Mesendoderm (in vitro differentiated cells): Measurements from ENCODE around the gene ROBO2.

ENCODE experiments used
- DNase-seq: peaks from one replicate; pipeline ENCODE4 v3.0.0; 2013
- H2AK5ac ChIP-seq: 2 replicates; pipeline ENCODE4 v1.6.1; 2013; ENCODE audit warnings: low read length, inconsistent platforms
- H2BK120ac ChIP-seq: 2 replicates; pipeline ENCODE4 v1.6.1; 2013; ENCODE audit warnings: low read depth, mild to moderate bottlenecking, low read length, moderate library complexity, mixed read lengths
- H2BK15ac ChIP-seq: replicated peaks from 2 replicates; pipeline ENCODE4 v1.6.1; 2013; ENCODE audit warnings: low read depth, mild to moderate bottlenecking, moderate library complexity
- H2BK5ac ChIP-seq: 2 replicates; pipeline ENCODE4 v1.6.1; 2013; ENCODE audit warnings: low read length, inconsistent platforms
- H3K18ac ChIP-seq: 2 replicates; pipeline ENCODE4 v1.6.1; 2013; ENCODE audit warnings: mild to moderate bottlenecking, low read length, mixed read lengths
- H3K23ac ChIP-seq: one replicate; pipeline ENCODE4 v1.6.1; 2013; ENCODE audit warnings: low read length
- H3K27ac ChIP-seq: 2 replicates; pipeline ENCODE4 v1.5.1; 2013; ENCODE audit warnings: low read depth, mild to moderate bottlenecking, inconsistent platforms, low read length, moderate library complexity
- H3K27me3 ChIP-seq: 2 replicates; pipeline ENCODE4 v1.6.1; 2013; ENCODE audit warnings: low read length, control low read depth, mild to moderate bottlenecking, inconsistent platforms; ENCODE audit not compliant: insufficient read depth, poor library complexity
- H3K36me3 ChIP-seq: 2 replicates; pipeline ENCODE4 v1.6.1; 2013; ENCODE audit warnings: low read length, inconsistent platforms; ENCODE audit not compliant: control insufficient read depth, insufficient read depth
- H3K4ac ChIP-seq: one replicate; pipeline ENCODE4 v1.6.1; 2013; ENCODE audit warnings: low read depth, mild to moderate bottlenecking, low read length, moderate library complexity
- H3K4me1 ChIP-seq: 2 replicates; pipeline ENCODE4 v1.6.1; 2013; ENCODE audit warnings: low read depth, low read length, inconsistent platforms; ENCODE audit not compliant: control insufficient read depth
- H3K4me2 ChIP-seq: 2 replicates; pipeline ENCODE4 v1.6.1; 2013; ENCODE audit warnings: low read length
- H3K4me3 ChIP-seq: 2 replicates; pipeline ENCODE4 v1.5.1; 2013; ENCODE audit warnings: mild to moderate bottlenecking, low read length
- H3K56ac ChIP-seq: one replicate; pipeline ENCODE4 v1.6.1; 2013; ENCODE audit warnings: low read length
- H3K79me1 ChIP-seq: 2 replicates; pipeline ENCODE4 v1.6.1; 2013; ENCODE audit warnings: low read length, inconsistent platforms
- H3K79me2 ChIP-seq: 2 replicates; pipeline ENCODE4 v1.6.1; 2013; ENCODE audit warnings: mild to moderate bottlenecking, low read length; ENCODE audit not compliant: control insufficient read depth, insufficient read depth
- H3K9ac ChIP-seq: 2 replicates; pipeline ENCODE4 v1.6.1; 2013; ENCODE audit warnings: low read length, inconsistent platforms
- H4K5ac ChIP-seq: one replicate; pipeline ENCODE4 v1.6.1; 2013; ENCODE audit warnings: low read length
- H4K8ac ChIP-seq: one replicate; pipeline ENCODE4 v1.6.1; 2013; ENCODE audit warnings: low read depth, mild to moderate bottlenecking, control low read depth, low read length, moderate library complexity
- WGBS: extraction: QIAGEN DNeasy Blood & Tissue Kit; methylation state at CpG from one replicate; pipeline ENCODE4 v1.1.7; 2013; ENCODE audit warnings: low lambda C conversion rate, missing lambda C conversion rate; ENCODE audit not compliant: insufficient coverage; ENCODE audit errors: extremely low coverage; 5-methylcytosine and 5-hydroxymethylcytosine counted together

Gene ROBO2

DNA sequence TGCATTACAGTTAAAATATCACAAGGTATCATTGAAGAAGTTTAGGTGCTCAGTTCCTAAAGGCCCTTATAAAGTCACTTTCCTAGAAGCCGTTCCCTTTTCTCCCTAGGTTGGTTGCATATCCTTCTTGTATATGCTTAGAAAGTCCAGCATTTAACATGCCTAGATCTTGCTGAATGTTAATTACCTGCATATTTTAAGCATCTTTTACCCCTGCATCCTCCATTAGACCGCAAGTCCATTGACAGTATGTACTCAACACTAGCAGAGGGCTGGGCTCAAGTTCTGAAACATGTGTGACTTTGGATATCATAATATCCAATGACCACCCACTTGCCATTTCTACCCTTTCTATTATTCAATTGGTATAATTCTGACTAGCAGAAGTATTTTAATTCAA is 336.6 kb downstream of the ROBO2 start:
- Histone ChIP-seq H3K4ac (no peak overlapping the region), H3K79me2 (no peaks in the 10 kb centered on the region), H2BK5ac (no peak overlapping the region), H3K27ac (no peak overlapping the region), H3K18ac (no peak overlapping the region), H4K8ac (no peak overlapping the region), H2BK15ac (no peak overlapping the region), H2BK120ac (no peak overlapping the region), H3K4me2 (no peak overlapping the region), H3K56ac (no peak overlapping the region), H3K27me3 (no peaks in the 10 kb centered on the region), H3K4me3 (no peak overlapping the region), H2AK5ac (no peak overlapping the region), H3K36me3 (no peaks in the 10 kb centered on the region), H3K9ac (no peak overlapping the region), H3K4me1 (no peaks in the 10 kb centered on the region), H3K23ac (no peak overlapping the region), H3K79me1 (no peaks in the 10 kb centered on the region), H4K5ac (no peak overlapping the region)
- no CpG with 5 or more reads among the region's 2 CpGs for WGBS
- DNase-seq: no peak

GRCh38 chr3:77377717-77378116 is 337.8 kb downstream of the ROBO2 start:
- Histone ChIP-seq H3K18ac (no peak overlapping the region), H3K27me3 (no peaks in the 10 kb centered on the region), H2BK5ac (no peak overlapping the region), H2AK5ac (no peak overlapping the region), H3K27ac (no peak overlapping the region), H3K9ac (no peak overlapping the region), H3K79me2 (no peaks in the 10 kb centered on the region), H3K4me2 (no peak overlapping the region), H4K8ac (no peak overlapping the region), H2BK120ac (no peak overlapping the region), H3K79me1 (no peaks in the 10 kb centered on the region), H3K4ac (no peak overlapping the region), H3K56ac (no peak overlapping the region), H3K36me3 (no peaks in the 10 kb centered on the region), H3K4me3 (no peak overlapping the region), H4K5ac (no peak overlapping the region), H2BK15ac (no peak overlapping the region), H3K23ac (no peak overlapping the region), H3K4me1 (no peaks in the 10 kb centered on the region)
- no CpG with 5 or more reads among the region's 1 CpG for WGBS
- no peak for DNase-seq

GRCh38 chr3:77380136-77380535 is 340.2 kb downstream of the ROBO2 start:
- Histone ChIP-seq H3K4me1 (no peaks in the 10 kb centered on the region), H2BK15ac (no peak overlapping the region), H4K5ac (no peak overlapping the region), H3K27me3 (no peaks in the 10 kb centered on the region), H3K79me1 (no peaks in the 10 kb centered on the region), H3K27ac (no peak overlapping the region), H3K18ac (no peak overlapping the region), H3K4ac (no peak overlapping the region), H3K36me3 (no peaks in the 10 kb centered on the region), H2AK5ac (no peak overlapping the region), H2BK5ac (no peak overlapping the region), H3K4me2 (no peak overlapping the region), H2BK120ac (no peak overlapping the region), H3K79me2 (no peaks in the 10 kb centered on the region), H3K9ac (no peak overlapping the region), H3K56ac (no peak overlapping the region), H4K8ac (no peak overlapping the region), H3K23ac (no peak overlapping the region), H3K4me3 (no peak overlapping the region)
- no peak for DNase-seq
- no CpG with 5 or more reads among the region's 3 CpGs for WGBS

DNA sequence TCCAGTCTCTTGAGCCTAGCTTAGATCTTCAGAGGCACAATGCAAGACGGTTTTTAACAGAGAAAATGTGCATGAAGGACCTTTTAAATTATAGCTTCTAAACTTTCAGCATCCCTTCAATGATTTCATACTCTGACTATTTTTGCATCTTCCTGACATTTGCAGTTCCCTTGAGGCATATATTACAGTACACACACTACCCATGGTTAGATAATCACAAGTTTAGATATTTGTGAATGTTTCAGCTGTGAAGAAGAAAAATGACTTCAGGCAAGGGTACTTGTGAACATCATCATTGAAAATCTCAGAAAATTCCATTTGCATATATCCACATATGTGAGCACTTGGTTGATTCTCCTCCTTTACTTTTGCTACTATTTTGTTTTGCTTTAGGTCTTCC is 341.5 kb downstream of the ROBO2 start:
- Histone ChIP-seq H2BK5ac (no peak overlapping the region), H3K18ac (no peak overlapping the region), H2BK15ac (no peak overlapping the region), H3K79me1 (no peaks in the 10 kb centered on the region), H4K8ac (no peak overlapping the region), H3K56ac (no peak overlapping the region), H3K4me1 (no peaks in the 10 kb centered on the region), H2BK120ac (no peak overlapping the region), H3K4me2 (no peak overlapping the region), H3K36me3 (no peaks in the 10 kb centered on the region), H3K79me2 (no peaks in the 10 kb centered on the region), H3K9ac (no peak overlapping the region), H3K23ac (no peak overlapping the region), H3K27me3 (no peaks in the 10 kb centered on the region), H2AK5ac (no peak overlapping the region), H3K27ac (no peak overlapping the region), H3K4me3 (no peak overlapping the region), H3K4ac (no peak overlapping the region), H4K5ac (no peak overlapping the region)
- DNase-seq: no peak
- no CpG with 5 or more reads among the region's 1 CpG for WGBS

DNA sequence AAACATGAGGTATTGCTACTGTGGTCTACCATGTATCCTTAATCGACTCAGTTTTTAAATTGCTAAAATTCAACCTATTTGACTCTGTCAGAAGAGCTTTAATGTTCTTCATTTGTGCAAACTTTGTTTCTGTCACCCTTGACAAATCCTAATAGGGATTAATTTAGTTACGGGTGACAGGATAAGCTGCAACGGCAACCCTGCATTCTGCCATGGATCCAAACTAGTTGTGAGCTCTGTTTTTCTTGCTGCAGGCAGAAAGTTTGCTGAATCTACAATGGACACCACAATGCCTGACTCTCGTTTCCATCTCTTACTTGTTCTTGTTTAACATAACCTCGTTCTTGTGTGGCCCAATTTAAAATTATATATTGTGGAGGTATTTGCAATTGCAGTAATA is 352.3 kb downstream of the ROBO2 start:
- no peak for DNase-seq

GRCh38 chr3:77394046-77394445 is 354.1 kb downstream of the ROBO2 start:
- Histone ChIP-seq H3K27me3 (no peaks in the 10 kb centered on the region), H3K9ac (no peak overlapping the region), H3K27ac (no peak overlapping the region), H3K23ac (no peak overlapping the region), H2BK120ac (no peak overlapping the region), H4K5ac (no peak overlapping the region), H3K4me1 (no peaks in the 10 kb centered on the region), H3K79me2 (no peaks in the 10 kb centered on the region), H4K8ac (no peak overlapping the region), H3K4me3 (no peak overlapping the region), H3K56ac (no peak overlapping the region), H3K4ac (no peak overlapping the region), H3K36me3 (no peaks in the 10 kb centered on the region), H3K18ac (no peak overlapping the region), H2BK5ac (no peak overlapping the region), H2BK15ac (no peak overlapping the region), H2AK5ac (no peak overlapping the region), H3K4me2 (no peak overlapping the region), H3K79me1 (no peaks in the 10 kb centered on the region)
- no peak for DNase-seq
- WGBS: no CpG with 5 or more reads among the region's 5 CpGs

More for the DNA sequence above, 352.3 kb downstream of the ROBO2 start:
- H3K79me2 ChIP-seq: no peaks in the 10 kb centered on the region
- H2BK5ac ChIP-seq: no peak overlapping the region
- no peak overlapping the region for H3K27ac ChIP-seq
- H3K56ac ChIP-seq: no peak overlapping the region
- WGBS: no CpG with 5 or more reads among the region's 5 CpGs
- no peak overlapping the region for H3K4me2 ChIP-seq
- H3K23ac ChIP-seq: no peak overlapping the region
- no peak overlapping the region for H3K9ac ChIP-seq
- no peak overlapping the region for H4K5ac ChIP-seq
- H2BK120ac ChIP-seq: no peak overlapping the region
- no peaks in the 10 kb centered on the region for H3K79me1 ChIP-seq
- no peak overlapping the region for H3K4ac ChIP-seq
- H3K27me3 ChIP-seq: no peaks in the 10 kb centered on the region
- H3K18ac ChIP-seq: no peak overlapping the region
- no peak overlapping the region for H3K4me3 ChIP-seq
- no peak overlapping the region for H2AK5ac ChIP-seq
- H2BK15ac ChIP-seq: no peak overlapping the region
- H3K36me3 ChIP-seq: no peaks in the 10 kb centered on the region
- no peak overlapping the region for H4K8ac ChIP-seq
- H3K4me1 ChIP-seq: no peaks in the 10 kb centered on the region
